ENCODE measurements around the gene SIN3A.

- TF ChIP-seq CTCF (IDR thresholded peaks at IDR 0.05; ENCODE audit: insufficient read depth, low read length, poor library complexity, severe bottlenecking) (no peak), EZH2phosphoT487 (conservative IDR thresholded peaks at IDR 0.05; ENCODE audit: low read length) (no peak)
These were observed 89.4 kb downstream of the SIN3A start for GRCh38 chr15:75361989-75362641.
